Ascending aorta (tissue), 2 donors: ENCODE data around the gene LAMP5. TPM values are rescaled to one million over a fixed set of nuclear protein-coding genes. Genes with fewer than 3 reads are reported as not detected.

ENCODE experiments used
- DNase-seq, 2 donors: peaks; one replicate each; pipeline ENCODE4 v3.0.0-alpha.2; 2019; ENCODE audit warnings: low spot score in 2 of 2
- H3K27ac ChIP-seq, 2 donors: fragments of 200-600 bp; sonication (generic); one replicate each; pipeline ENCODE4 v1.5.1; 2016 to 2017; ENCODE audit warnings: mild to moderate bottlenecking in 1 of 2
- H3K27me3 ChIP-seq: fragments of 200-600 bp; sonication (generic); one replicate; pipeline ENCODE4 v1.5.1; 2017
- H3K36me3 ChIP-seq, 2 donors: fragments of 200-600 bp; sonication (generic); one replicate each; pipeline ENCODE4 v1.5.1; 2016
- H3K4me1 ChIP-seq, 2 donors: fragments of 200-600 bp; sonication (generic); one replicate each; pipeline ENCODE4 v1.5.1; 2016 to 2017; ENCODE audit warnings: mild to moderate bottlenecking in 1 of 2
- H3K4me3 ChIP-seq, 2 donors: fragments of 200-600 bp; sonication (generic); one replicate each; pipeline ENCODE4 v1.5.1; 2016 to 2017; ENCODE audit warnings: mild to moderate bottlenecking in 1 of 2
- H3K9me3 ChIP-seq, 2 donors: fragments of 200-600 bp; sonication (generic); one replicate each; pipeline ENCODE4 v1.5.1; 2016
- intact Hi-C: fragments of 100-400 bp; cut with DNase I; formaldehyde crosslinking; loops from one replicate; pipeline ENCODE4 v1.15.1; 2023
- total RNA-seq: library from RNA; depleted of rRNA; stranded (reverse); fragments of >200 nt; gene quantifications from one replicate; pipeline ENCODE4 v1.1.0, GENCODE V29; 2016
- TF ChIP-seq, protein P1 (sequence below), 3 experiments: fragments of 200-600 bp in 2 of 3; fragments of 450-650 bp in 1 of 3; sonication (generic) in 2 of 3; IDR thresholded peaks; one replicate each; pipeline ENCODE4 v1.5.1; 2016 to 2019; ENCODE audit warnings: antibody characterized with exemption in 3 of 3, mild to moderate bottlenecking in 1 of 3, moderate library complexity in 1 of 3

Gene LAMP5
- total RNA-seq, 1 donor from 2014 or later = not detected

DNA sequence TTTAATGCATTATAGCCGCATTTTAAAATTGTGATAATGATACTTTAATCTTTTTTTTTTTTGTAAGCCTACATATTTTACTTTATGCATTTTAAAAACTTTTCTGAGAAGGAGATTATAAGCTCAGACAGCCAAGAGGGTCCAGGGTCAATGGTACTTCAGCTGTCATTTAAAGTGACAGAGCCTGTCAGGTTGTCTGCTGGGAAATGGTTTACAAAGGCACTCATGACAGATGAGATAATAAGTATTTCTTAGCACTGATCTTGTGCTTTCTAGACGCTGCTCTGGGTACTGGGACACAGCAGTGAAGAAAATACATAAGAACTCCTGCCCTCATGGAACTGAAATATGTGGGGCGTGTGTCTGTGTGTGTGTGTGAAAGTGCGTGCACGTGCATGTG, 19.6 kb downstream of the LAMP5 start:
- intact Hi-C loops = no loop called here
- Histone ChIP-seq H3K27me3 (no peaks in the 10 kb centered on the region), H3K4me3 (no peak overlapping the region), H3K9me3 (no peaks in the 10 kb centered on the region), H3K4me1 (no peaks in the 10 kb centered on the region), H3K36me3 (no peaks in the 10 kb centered on the region), H3K27ac (no peak overlapping the region)
- TF ChIP-seq, protein P1, sequence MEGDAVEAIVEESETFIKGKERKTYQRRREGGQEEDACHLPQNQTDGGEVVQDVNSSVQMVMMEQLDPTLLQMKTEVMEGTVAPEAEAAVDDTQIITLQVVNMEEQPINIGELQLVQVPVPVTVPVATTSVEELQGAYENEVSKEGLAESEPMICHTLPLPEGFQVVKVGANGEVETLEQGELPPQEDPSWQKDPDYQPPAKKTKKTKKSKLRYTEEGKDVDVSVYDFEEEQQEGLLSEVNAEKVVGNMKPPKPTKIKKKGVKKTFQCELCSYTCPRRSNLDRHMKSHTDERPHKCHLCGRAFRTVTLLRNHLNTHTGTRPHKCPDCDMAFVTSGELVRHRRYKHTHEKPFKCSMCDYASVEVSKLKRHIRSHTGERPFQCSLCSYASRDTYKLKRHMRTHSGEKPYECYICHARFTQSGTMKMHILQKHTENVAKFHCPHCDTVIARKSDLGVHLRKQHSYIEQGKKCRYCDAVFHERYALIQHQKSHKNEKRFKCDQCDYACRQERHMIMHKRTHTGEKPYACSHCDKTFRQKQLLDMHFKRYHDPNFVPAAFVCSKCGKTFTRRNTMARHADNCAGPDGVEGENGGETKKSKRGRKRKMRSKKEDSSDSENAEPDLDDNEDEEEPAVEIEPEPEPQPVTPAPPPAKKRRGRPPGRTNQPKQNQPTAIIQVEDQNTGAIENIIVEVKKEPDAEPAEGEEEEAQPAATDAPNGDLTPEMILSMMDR (IDR thresholded peaks at IDR 0.05) = no peak
- no peak for DNase-seq

DNA sequence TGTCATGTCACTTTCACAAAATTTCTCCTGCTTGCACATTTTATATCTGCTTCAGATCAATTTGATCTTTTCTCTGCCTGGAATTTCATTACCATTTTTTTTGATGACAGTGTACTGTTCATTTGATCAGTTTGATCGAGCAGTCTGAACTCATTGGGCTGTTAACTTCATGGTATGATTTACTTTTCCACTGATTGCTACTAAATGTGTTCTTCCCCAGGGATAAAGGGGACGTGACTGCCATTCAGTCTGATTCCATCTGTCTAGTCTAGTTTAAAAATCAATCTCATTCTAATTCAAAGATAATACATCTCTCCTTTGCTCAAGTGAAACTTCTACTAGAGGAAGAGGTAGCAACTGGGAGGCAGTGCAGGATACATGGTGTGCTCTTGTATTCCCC, 21.1 kb downstream of the LAMP5 start:
- intact Hi-C loops = no loop called here
- TF ChIP-seq, protein P1 (IDR thresholded peaks at IDR 0.05) = no peak
- Histone ChIP-seq H3K4me3 (no peak overlapping the region), H3K27ac (no peak overlapping the region), H3K36me3 (no peaks in the 10 kb centered on the region), H3K9me3 (no peaks in the 10 kb centered on the region), H3K4me1 (no peaks in the 10 kb centered on the region), H3K27me3 (no peaks in the 10 kb centered on the region)
- no peak for DNase-seq

DNA sequence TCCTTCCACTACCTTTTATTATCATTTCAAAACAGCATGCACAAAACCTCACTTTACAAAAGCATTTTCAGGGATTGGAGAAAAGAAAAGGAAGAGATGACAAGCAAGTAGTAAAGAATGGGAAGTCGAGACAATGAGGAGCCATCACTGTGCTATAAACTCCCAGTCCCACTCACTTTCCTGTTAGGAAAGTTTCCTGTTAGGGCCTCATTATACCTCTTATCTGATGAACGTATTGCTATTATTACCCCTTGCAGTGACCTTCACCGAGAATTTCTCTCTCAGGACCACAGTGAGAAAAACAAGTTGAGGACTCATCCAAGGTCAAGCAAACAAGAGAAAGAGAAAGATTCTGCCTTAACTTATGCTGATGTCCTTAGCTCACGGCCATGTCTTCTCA, 28.8 kb downstream of the LAMP5 start:
- no peaks in the 10 kb centered on the region for H3K9me3 ChIP-seq
- H3K27me3 ChIP-seq = no peaks in the 10 kb centered on the region
- TF ChIP-seq, protein P1 (IDR thresholded peaks at IDR 0.05) = no peak
- no peak overlapping the region for H3K27ac ChIP-seq
- intact Hi-C loops = no loop called here
- no peak overlapping the region for H3K4me3 ChIP-seq
- no peak for DNase-seq
- no peaks in the 10 kb centered on the region for H3K4me1 ChIP-seq
- H3K36me3 ChIP-seq = no peaks in the 10 kb centered on the region

DNA sequence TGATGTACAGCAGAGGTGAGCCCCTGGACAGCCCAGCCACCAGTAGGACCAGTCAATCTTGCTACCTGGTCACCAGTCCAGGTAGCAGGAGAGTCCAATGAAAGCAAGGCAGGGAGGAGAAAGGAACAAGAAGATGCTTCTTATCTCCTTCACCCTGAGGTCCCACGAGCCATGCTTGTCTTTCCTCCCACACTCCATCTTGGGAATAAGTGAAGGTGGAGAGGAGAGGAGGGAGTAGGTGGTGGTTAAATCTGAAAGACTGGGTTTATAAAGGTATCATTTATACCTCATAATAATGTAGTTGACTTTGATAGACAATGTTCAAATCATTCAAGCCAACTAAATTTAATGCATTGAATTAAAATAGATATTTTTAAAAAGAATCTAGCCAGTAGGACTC, 35.9 kb downstream of the LAMP5 start:
- TF ChIP-seq, protein P1 (IDR thresholded peaks at IDR 0.05) = no peak
- Histone ChIP-seq H3K27me3 (no peaks in the 10 kb centered on the region), H3K27ac (no peak overlapping the region), H3K9me3 (no peaks in the 10 kb centered on the region), H3K36me3 (no peaks in the 10 kb centered on the region), H3K4me1 (no peaks in the 10 kb centered on the region), H3K4me3 (no peak overlapping the region)
- no peak for DNase-seq
- intact Hi-C loops = no loop called here

DNA sequence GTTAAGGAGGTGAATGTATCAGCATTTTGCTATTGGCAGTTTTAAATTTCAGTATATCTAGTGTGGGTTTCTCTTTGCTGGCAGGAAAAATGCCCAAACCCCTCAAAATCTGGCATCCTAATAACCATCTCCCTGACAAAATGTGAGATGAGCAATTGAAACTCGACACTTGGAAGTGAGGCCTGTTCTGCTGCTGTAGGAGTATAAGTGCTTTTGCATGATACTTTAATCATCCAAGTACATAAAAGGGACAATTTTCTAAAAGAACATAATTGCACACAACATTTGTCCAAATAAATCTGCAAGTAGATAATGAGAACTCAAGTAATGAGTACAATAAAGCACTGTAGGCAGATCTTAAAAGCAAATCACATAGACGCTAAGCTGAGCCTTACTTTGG, 36.5 kb downstream of the LAMP5 start:
- no peaks in the 10 kb centered on the region for H3K27me3 ChIP-seq
- H3K27ac ChIP-seq = no peak overlapping the region
- intact Hi-C loops = no loop called here
- no peak overlapping the region for H3K4me3 ChIP-seq
- no peaks in the 10 kb centered on the region for H3K4me1 ChIP-seq
- DNase-seq = no peak
- TF ChIP-seq, protein P1 (IDR thresholded peaks at IDR 0.05) = no peak
- no peaks in the 10 kb centered on the region for H3K9me3 ChIP-seq
- no peaks in the 10 kb centered on the region for H3K36me3 ChIP-seq
